PC-9 (cell line): Measurements from ENCODE around the gene ACSS2.

Experiments used
- EZH2 ChIP-seq: fragments of 200-600 bp; sonication (generic); IDR thresholded peaks from 2 replicates; pipeline ENCODE4 v1.8.0; 2017; ENCODE audit warnings: antibody characterized with exemption, low read depth
- TF ChIP-seq, protein P1 (sequence below): fragments of 200-600 bp; sonication (generic); conservative IDR thresholded peaks from 2 replicates; pipeline ENCODE4 v1.6.1; 2017; ENCODE audit warnings: mixed run types, antibody characterized with exemption, mild to moderate bottlenecking, moderate library complexity

DNA sequence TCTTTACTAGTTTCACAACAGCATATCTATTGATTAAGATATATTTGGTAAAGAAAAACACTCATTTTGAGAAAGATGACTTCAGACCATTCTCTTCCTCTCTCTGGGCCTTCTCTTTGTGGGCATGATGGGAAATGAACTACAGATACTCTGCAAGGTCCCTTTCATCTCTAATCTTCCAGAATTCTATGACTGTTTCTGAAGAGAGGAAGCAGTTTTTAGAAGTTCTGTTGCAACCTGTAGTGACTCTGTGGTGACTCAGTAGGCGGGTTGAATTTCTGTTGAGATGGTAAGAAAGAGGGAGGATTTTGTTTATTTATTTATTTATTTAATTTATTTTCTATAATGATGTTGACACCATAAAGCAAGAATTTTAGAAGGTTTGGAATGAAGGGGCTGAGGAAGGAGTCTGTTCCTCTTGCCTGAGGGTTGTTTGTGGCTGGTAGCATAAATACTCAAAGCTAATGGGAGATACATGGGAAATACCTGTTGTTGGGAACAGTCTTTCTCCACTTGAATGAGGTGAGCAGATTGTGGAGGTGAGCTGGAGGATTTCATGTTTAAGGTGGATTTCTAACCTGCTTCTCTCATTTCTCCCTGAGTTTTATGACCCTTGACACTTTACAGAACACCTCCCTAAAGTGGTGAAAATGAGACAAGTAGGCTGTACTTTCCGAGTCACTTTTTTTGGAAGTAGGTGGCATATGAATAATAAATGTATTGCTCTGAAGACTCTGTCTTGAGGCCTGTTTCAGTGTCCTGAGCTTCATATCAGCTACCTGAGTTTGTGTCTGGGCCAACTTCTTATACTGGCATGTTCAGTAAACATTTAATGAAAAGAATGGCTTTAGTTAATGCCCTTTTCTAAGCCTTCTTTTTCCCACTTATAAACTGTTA is 15.0 kb downstream of the ACSS2 start:
- TF ChIP-seq, protein P1, sequence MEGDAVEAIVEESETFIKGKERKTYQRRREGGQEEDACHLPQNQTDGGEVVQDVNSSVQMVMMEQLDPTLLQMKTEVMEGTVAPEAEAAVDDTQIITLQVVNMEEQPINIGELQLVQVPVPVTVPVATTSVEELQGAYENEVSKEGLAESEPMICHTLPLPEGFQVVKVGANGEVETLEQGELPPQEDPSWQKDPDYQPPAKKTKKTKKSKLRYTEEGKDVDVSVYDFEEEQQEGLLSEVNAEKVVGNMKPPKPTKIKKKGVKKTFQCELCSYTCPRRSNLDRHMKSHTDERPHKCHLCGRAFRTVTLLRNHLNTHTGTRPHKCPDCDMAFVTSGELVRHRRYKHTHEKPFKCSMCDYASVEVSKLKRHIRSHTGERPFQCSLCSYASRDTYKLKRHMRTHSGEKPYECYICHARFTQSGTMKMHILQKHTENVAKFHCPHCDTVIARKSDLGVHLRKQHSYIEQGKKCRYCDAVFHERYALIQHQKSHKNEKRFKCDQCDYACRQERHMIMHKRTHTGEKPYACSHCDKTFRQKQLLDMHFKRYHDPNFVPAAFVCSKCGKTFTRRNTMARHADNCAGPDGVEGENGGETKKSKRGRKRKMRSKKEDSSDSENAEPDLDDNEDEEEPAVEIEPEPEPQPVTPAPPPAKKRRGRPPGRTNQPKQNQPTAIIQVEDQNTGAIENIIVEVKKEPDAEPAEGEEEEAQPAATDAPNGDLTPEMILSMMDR, result no peak
- TF ChIP-seq EZH2, result no peak
